H9 (cell line): Measurements from ENCODE around the gene HECTD2. TPM values are rescaled to one million over a fixed set of nuclear protein-coding genes. Genes with fewer than 3 reads are reported as not detected.

ENCODE experiments used
- DNase-seq: peaks from one replicate; pipeline ENCODE4 v3.0.0-alpha.2; 2017
- H2AFZ ChIP-seq: one replicate; pipeline ENCODE4 v1.6.1; 2013; ENCODE audit warnings: mild to moderate bottlenecking, low read length, control low read depth, moderate library complexity
- H2AK5ac ChIP-seq: 2 replicates; pipeline ENCODE4 v1.6.1; 2013; ENCODE audit warnings: low read length, control low read depth, mixed read lengths; ENCODE audit not compliant: insufficient read length
- H2BK120ac ChIP-seq: one replicate; pipeline ENCODE4 v1.6.1; 2013; ENCODE audit warnings: low read depth, mild to moderate bottlenecking, low read length, control low read depth, inconsistent platforms; ENCODE audit not compliant: poor library complexity, severe bottlenecking
- H2BK12ac ChIP-seq: 2 replicates; pipeline ENCODE4 v1.6.1; 2013; ENCODE audit warnings: low read length, control low read depth, mixed read lengths, low read depth; ENCODE audit not compliant: insufficient read length
- H2BK15ac ChIP-seq: 2 replicates; pipeline ENCODE4 v1.6.1; 2013; ENCODE audit warnings: low read depth, low read length, control low read depth
- H2BK20ac ChIP-seq: one replicate; pipeline ENCODE4 v1.6.1; 2013; ENCODE audit warnings: low read depth, mild to moderate bottlenecking, low read length, control low read depth, inconsistent platforms; ENCODE audit not compliant: poor library complexity, severe bottlenecking
- H2BK5ac ChIP-seq: 2 replicates; pipeline ENCODE4 v1.6.1; 2013; ENCODE audit warnings: low read length, control low read depth, mixed read lengths; ENCODE audit not compliant: insufficient read length
- H3K14ac ChIP-seq: 2 replicates; pipeline ENCODE4 v1.6.1; 2013; ENCODE audit warnings: low read length, control low read depth; ENCODE audit not compliant: insufficient read depth
- H3K18ac ChIP-seq: 2 replicates; pipeline ENCODE4 v1.6.1; 2013; ENCODE audit warnings: low read depth, mild to moderate bottlenecking, mixed read lengths, low read length, control low read depth; ENCODE audit not compliant: insufficient read length
- H3K23ac ChIP-seq: 2 replicates; pipeline ENCODE4 v1.6.1; 2013; ENCODE audit warnings: low read length, control low read depth, mixed read lengths, low read depth; ENCODE audit not compliant: insufficient read length
- H3K23me2 ChIP-seq: 2 replicates; pipeline ENCODE4 v1.6.1; 2013; ENCODE audit warnings: low read depth, mild to moderate bottlenecking, mixed read lengths, low read length, control low read depth; ENCODE audit not compliant: insufficient read length, poor library complexity, severe bottlenecking
- H3K27ac ChIP-seq: 2 replicates; pipeline ENCODE4 v1.5.1; 2013; ENCODE audit warnings: low read length, control low read depth, mixed read lengths, low read depth; ENCODE audit not compliant: insufficient read length
- H3K27me3 ChIP-seq: 2 replicates; pipeline ENCODE4 v1.6.1; 2013; ENCODE audit warnings: low read length, control low read depth, inconsistent platforms; ENCODE audit not compliant: insufficient read depth
- H3K4ac ChIP-seq: 2 replicates; pipeline ENCODE4 v1.6.1; 2013; ENCODE audit warnings: low read depth, mild to moderate bottlenecking, control low read depth, inconsistent platforms, low read length, moderate library complexity
- H3K4me1 ChIP-seq: 2 replicates; pipeline ENCODE4 v1.6.1; 2013; ENCODE audit warnings: low read length, control low read depth, inconsistent platforms; ENCODE audit not compliant: insufficient read depth
- H3K4me2 ChIP-seq: 2 replicates; pipeline ENCODE4 v1.6.1; 2013; ENCODE audit warnings: low read length, control low read depth, mixed read lengths; ENCODE audit not compliant: insufficient read length, insufficient read depth
- H3K56ac ChIP-seq: 2 replicates; pipeline ENCODE4 v1.6.1; 2013; ENCODE audit warnings: low read depth, mild to moderate bottlenecking, mixed read lengths, low read length, control low read depth; ENCODE audit not compliant: insufficient read length
- H3K79me1 ChIP-seq: 2 replicates; pipeline ENCODE4 v1.6.1; 2013; ENCODE audit warnings: low read depth, mild to moderate bottlenecking, moderate library complexity, low read length, control low read depth, inconsistent platforms; ENCODE audit not compliant: insufficient read depth, poor library complexity, severe bottlenecking
- H3K79me2 ChIP-seq: 2 replicates; pipeline ENCODE4 v1.6.1; 2013; ENCODE audit warnings: low read length, control low read depth, inconsistent platforms; ENCODE audit not compliant: insufficient read depth
- H3K9ac ChIP-seq: 2 replicates; pipeline ENCODE4 v1.6.1; 2013; ENCODE audit warnings: low read length, control low read depth, mixed read lengths; ENCODE audit not compliant: insufficient read length; ENCODE audit errors: extremely low read depth
- H3K9me3 ChIP-seq: one replicate; pipeline ENCODE4 v1.6.1; 2013; ENCODE audit warnings: low read depth, low read length, inconsistent platforms; ENCODE audit not compliant: control insufficient read depth
- H3T11ph ChIP-seq: one replicate; pipeline ENCODE4 v1.6.1; 2013; ENCODE audit warnings: mild to moderate bottlenecking, low read length, control low read depth, inconsistent platforms
- H4K20me1 ChIP-seq: one replicate; pipeline ENCODE4 v1.6.1; 2013; ENCODE audit not compliant: control insufficient read depth, insufficient read length, insufficient read depth
- H4K5ac ChIP-seq: 2 replicates; pipeline ENCODE4 v1.6.1; 2013; ENCODE audit warnings: low read depth, mild to moderate bottlenecking, mixed read lengths, low read length, control low read depth; ENCODE audit not compliant: insufficient read length
- H4K8ac ChIP-seq: replicated peaks from 2 replicates; pipeline ENCODE4 v1.6.1; 2013; ENCODE audit warnings: low read length, control low read depth, mixed read lengths, low read depth; ENCODE audit not compliant: insufficient read length
- H4K91ac ChIP-seq: 2 replicates; pipeline ENCODE4 v1.6.1; 2013; ENCODE audit warnings: low read depth, mild to moderate bottlenecking, moderate library complexity, mixed read lengths, low read length, control low read depth; ENCODE audit not compliant: insufficient read length
- H3K27ac Mint-ChIP-seq, 3 experiments: 2 replicates in 2 of 3; 3 replicates in 1 of 3; pipeline ENCODE4 v1.8.0; 2020 to 2021; ENCODE audit warnings: mixed read lengths in 3 of 3, mild to moderate bottlenecking in 1 of 3, moderate library complexity in 1 of 3
- H3K27me3 Mint-ChIP-seq: 2 replicates; pipeline ENCODE4 v1.8.0; 2021; ENCODE audit warnings: low read depth, mild to moderate bottlenecking, moderate library complexity, mixed read lengths
- H3K36me3 Mint-ChIP-seq, 3 experiments: 2 replicates in 2 of 3; 3 replicates in 1 of 3; pipeline ENCODE4 v1.8.0; 2020 to 2021; ENCODE audit warnings: low read depth in 3 of 3, mixed read lengths in 3 of 3; ENCODE audit not compliant: insufficient read depth in 1 of 3
- H3K4me1 Mint-ChIP-seq, 2 experiments: 2 replicates each; pipeline ENCODE4 v1.8.0; 2020; ENCODE audit warnings: mixed read lengths in 2 of 2
- H3K4me3 Mint-ChIP-seq, 2 experiments: 2 replicates in 1 of 2; 3 replicates in 1 of 2; pipeline ENCODE4 v1.8.0; 2020 to 2021; ENCODE audit warnings: mild to moderate bottlenecking in 2 of 2, mixed read lengths in 2 of 2, moderate library complexity in 1 of 2
- H3K9me3 Mint-ChIP-seq, 2 experiments: 2 replicates in 1 of 2; 3 replicates in 1 of 2; pipeline ENCODE4 v1.8.0; 2020; ENCODE audit warnings: mild to moderate bottlenecking in 2 of 2, mixed read lengths in 2 of 2, moderate library complexity in 1 of 2
- WGBS: extraction: QIAGEN DNeasy Blood & Tissue Kit; methylation state at CpG from one replicate; pipeline ENCODE4 v1.1.7; 2013; ENCODE audit warnings: missing lambda C conversion rate, low lambda C conversion rate, mixed read lengths; ENCODE audit not compliant: insufficient read length; ENCODE audit errors: extremely low coverage; 5-methylcytosine and 5-hydroxymethylcytosine counted together
- total RNA-seq: library from RNA; stranded (reverse); gene quantifications from 2 replicates; pipeline ENCODE4 v1.2.1, GENCODE V29; 2021
- TF ChIP-seq, protein P1 (sequence below): fragments of 200-600 bp; sonication (generic); conservative IDR thresholded peaks from 3 replicates; pipeline ENCODE4 v1.8.0; 2021; ENCODE audit warnings: antibody characterized with exemption, mild to moderate bottlenecking

The HECTD2 gene
- total RNA-seq, 1 experiment from 2014 or later, result 13.4 TPM

GRCh38 chr10:91511549-91512330 is 101.6 kb downstream of the HECTD2 start:
- DNase-seq, result no peak
- no peaks in the 10 kb centered on the region for H3K4me1 ChIP-seq
- no peaks in the 10 kb centered on the region for H3K27me3 Mint-ChIP-seq
- no peaks in the 10 kb centered on the region for H3K27me3 ChIP-seq
- no peak overlapping the region for H3K14ac ChIP-seq
- no peaks in the 10 kb centered on the region for H3K9me3 ChIP-seq
- H4K5ac ChIP-seq, result no peak overlapping the region
- H3K27ac Mint-ChIP-seq, result no peak overlapping the region
- H2AK5ac ChIP-seq, result no peak overlapping the region
- no peak overlapping the region for H3K27ac ChIP-seq
- no peaks in the 10 kb centered on the region for H3K9me3 Mint-ChIP-seq
- no CpG with 5 or more reads among the region's 5 CpGs for WGBS
- H3K56ac ChIP-seq, result no peak overlapping the region
- H2BK120ac ChIP-seq, result no peak overlapping the region
- H2BK5ac ChIP-seq, result no peak overlapping the region
- no peak overlapping the region for H4K8ac ChIP-seq
- TF ChIP-seq, protein P1, sequence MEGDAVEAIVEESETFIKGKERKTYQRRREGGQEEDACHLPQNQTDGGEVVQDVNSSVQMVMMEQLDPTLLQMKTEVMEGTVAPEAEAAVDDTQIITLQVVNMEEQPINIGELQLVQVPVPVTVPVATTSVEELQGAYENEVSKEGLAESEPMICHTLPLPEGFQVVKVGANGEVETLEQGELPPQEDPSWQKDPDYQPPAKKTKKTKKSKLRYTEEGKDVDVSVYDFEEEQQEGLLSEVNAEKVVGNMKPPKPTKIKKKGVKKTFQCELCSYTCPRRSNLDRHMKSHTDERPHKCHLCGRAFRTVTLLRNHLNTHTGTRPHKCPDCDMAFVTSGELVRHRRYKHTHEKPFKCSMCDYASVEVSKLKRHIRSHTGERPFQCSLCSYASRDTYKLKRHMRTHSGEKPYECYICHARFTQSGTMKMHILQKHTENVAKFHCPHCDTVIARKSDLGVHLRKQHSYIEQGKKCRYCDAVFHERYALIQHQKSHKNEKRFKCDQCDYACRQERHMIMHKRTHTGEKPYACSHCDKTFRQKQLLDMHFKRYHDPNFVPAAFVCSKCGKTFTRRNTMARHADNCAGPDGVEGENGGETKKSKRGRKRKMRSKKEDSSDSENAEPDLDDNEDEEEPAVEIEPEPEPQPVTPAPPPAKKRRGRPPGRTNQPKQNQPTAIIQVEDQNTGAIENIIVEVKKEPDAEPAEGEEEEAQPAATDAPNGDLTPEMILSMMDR, result no peak
- H3K4ac ChIP-seq, result no peak overlapping the region
- no peaks in the 10 kb centered on the region for H3K79me2 ChIP-seq
- H3K36me3 Mint-ChIP-seq, result no peaks in the 10 kb centered on the region
- no peak overlapping the region for H2BK20ac ChIP-seq
- H4K20me1 ChIP-seq, result no peaks in the 10 kb centered on the region
- no peak overlapping the region for H2BK12ac ChIP-seq
- no peak overlapping the region for H3T11ph ChIP-seq
- no peaks in the 10 kb centered on the region for H3K4me1 Mint-ChIP-seq
- H3K9ac ChIP-seq, result no peak overlapping the region
- no peak overlapping the region for H3K4me2 ChIP-seq
- H4K91ac ChIP-seq, result no peak overlapping the region
- H3K4me3 Mint-ChIP-seq, result no peak overlapping the region
- H3K23me2 ChIP-seq, result no peaks in the 10 kb centered on the region
- no peak overlapping the region for H2AFZ ChIP-seq
- H3K79me1 ChIP-seq, result no peaks in the 10 kb centered on the region
- H3K23ac ChIP-seq, result no peak overlapping the region
- no peak overlapping the region for H2BK15ac ChIP-seq
- no peak overlapping the region for H3K18ac ChIP-seq
